NB4 (cell line): ENCODE measurements around the gene UBR2.
"Not testable (repeated sequence)": the region's sequence is repeated elsewhere in the genome, so short reads cannot be mapped to it uniquely, and the experiment has no call there.

Experiments used
- DNase-seq: peaks from one replicate; pipeline ENCODE4 v3.0.0; 2010; ENCODE audit warnings: low read depth
- H3K4me3 ChIP-seq: one replicate; pipeline ENCODE4 v1.5.1; 2011; ENCODE audit warnings: mild to moderate bottlenecking, low read depth, low read length, moderate library complexity
- MAX ChIP-seq: IDR thresholded peaks from 2 replicates; pipeline ENCODE4 v1.6.1; 2011; ENCODE audit warnings: low read depth, low read length
- MYC ChIP-seq: IDR thresholded peaks from 2 replicates; pipeline ENCODE4 v1.6.1; 2011; ENCODE audit warnings: low read depth, low read length
- POLR2A ChIP-seq: IDR thresholded peaks from 2 replicates; pipeline ENCODE4 v1.6.1; 2011; ENCODE audit warnings: mild to moderate bottlenecking; ENCODE audit not compliant: insufficient read length; ENCODE audit errors: extremely low read depth
- TF ChIP-seq, protein P1 (sequence below): IDR thresholded peaks from one replicate; pipeline ENCODE4 v1.5.1; 2012; ENCODE audit warnings: low read depth, low read length

UBR2 gene

DNA sequence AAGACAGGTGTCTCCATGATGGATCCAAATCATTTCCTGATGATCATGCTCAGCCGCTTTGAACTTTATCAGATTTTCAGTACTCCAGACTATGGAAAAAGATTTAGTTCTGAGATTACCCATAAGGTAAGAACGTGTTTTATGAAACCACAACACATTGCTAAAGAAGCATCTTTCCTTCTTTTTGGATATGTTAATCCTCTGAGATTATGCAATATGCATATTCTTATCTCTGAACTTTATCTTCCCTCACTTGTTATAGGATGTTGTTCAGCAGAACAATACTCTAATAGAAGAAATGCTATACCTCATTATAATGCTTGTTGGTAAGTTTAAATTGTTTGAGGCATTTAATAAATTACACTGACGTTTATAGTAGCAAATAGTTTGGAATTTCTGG lies 80.4 kb downstream of the UBR2 start:
- DNase-seq, result no peak
- no peak overlapping the region for H3K4me3 ChIP-seq
- TF ChIP-seq MYC, result no peak
- TF ChIP-seq MAX, result no peak
- TF ChIP-seq, protein P1, sequence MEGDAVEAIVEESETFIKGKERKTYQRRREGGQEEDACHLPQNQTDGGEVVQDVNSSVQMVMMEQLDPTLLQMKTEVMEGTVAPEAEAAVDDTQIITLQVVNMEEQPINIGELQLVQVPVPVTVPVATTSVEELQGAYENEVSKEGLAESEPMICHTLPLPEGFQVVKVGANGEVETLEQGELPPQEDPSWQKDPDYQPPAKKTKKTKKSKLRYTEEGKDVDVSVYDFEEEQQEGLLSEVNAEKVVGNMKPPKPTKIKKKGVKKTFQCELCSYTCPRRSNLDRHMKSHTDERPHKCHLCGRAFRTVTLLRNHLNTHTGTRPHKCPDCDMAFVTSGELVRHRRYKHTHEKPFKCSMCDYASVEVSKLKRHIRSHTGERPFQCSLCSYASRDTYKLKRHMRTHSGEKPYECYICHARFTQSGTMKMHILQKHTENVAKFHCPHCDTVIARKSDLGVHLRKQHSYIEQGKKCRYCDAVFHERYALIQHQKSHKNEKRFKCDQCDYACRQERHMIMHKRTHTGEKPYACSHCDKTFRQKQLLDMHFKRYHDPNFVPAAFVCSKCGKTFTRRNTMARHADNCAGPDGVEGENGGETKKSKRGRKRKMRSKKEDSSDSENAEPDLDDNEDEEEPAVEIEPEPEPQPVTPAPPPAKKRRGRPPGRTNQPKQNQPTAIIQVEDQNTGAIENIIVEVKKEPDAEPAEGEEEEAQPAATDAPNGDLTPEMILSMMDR, result no peak
- TF ChIP-seq POLR2A, result no peak

DNA sequence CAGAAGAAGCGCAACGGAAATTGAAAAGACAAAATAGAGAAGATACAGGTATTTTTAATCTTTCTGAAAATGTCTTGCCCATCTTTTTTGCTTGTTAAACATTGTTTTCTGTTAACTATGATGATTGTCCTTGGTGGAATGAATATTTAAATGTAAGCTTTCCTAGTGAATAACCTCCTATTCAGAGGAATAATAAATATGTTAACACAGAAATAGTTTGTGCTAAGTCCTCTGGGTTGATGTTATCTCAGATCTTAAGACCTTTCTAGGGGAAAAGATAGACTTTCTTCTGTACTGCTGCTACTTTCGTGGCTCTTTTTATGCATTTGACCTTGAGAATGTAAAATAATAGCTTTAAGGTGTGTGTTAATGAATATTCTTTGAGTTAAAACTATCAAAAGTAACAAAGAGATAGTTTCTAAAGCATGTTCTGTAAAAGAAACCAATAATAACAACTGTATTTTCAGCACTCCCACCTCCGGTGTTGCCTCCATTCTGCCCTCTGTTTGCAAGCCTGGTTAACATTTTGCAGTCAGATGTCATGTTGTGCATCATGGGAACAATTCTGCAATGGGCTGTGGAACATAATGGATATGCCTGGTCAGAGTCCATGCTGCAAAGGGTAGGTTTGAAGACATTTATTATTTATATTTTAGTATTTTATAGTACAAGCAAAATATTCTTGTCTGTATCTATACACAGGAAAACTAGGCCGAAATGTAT lies 88.4 kb downstream of the UBR2 start:
- no peak overlapping the region for H3K4me3 ChIP-seq
- DNase-seq, result no peak
- TF ChIP-seq, protein P1, result no peak
- no peak for TF ChIP-seq POLR2A
- TF ChIP-seq MAX, result no peak

- no peak for DNase-seq
- TF ChIP-seq MAX, result no peak
- TF ChIP-seq POLR2A, result no peak
- no peak for TF ChIP-seq MYC
- H3K4me3 ChIP-seq, result no peak overlapping the region
These were observed 90.0 kb downstream of the UBR2 start for GRCh38 chr6:42653851-42654250.

DNA sequence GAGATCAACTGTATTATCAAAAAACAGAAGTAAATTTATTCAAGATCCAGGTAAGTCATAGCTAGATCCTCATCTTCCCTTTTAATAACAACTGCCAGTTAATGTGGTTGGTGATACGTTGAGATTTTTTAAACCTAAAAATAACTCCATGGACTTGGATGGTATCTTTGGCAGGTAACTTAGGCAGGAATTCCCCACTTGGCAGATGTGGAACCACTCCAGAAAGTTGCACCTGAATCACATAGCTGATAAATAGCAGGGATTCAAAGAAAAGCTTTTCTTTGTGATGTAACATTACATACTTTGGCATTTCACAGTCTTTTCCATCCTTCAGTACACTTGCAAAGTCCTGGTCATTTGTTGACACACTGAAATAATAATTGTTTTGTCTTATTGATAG lies 96.0 kb downstream of the UBR2 start:
- TF ChIP-seq POLR2A (no peak), MAX (no peak), MYC (no peak)
- TF ChIP-seq, protein P1, result no peak
- no peak for DNase-seq
- no peak overlapping the region for H3K4me3 ChIP-seq

GRCh38 chr6:42661540-42662153 lies 97.8 kb downstream of the UBR2 start:
- TF ChIP-seq POLR2A, result no peak
- TF ChIP-seq, protein P1, result peak; percentile 84
- DNase-seq, result peak; percentile 82
- H3K4me3 ChIP-seq, result no peak overlapping the region

DNA sequence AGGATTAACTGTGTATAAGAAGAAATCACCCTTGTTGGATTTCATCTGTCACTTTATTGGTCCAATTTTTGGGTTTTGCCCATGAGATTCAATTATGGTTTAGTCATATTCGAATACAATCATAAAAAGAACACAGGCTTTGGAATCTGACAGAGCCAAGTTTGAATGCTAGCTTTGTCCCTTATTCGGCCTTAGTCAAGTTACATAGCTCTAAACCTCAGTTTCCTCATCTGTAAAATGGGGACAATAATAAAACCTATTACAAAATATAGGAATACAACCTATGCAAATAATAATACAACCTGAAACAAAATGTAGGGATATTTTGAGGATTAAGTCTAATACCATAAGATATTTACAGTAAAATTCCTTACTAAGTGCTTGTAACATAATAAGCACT lies 100.9 kb downstream of the UBR2 start:
- TF ChIP-seq MYC, result no peak
- TF ChIP-seq POLR2A, result no peak
- TF ChIP-seq MAX, result no peak
- TF ChIP-seq, protein P1, result no peak
- H3K4me3 ChIP-seq, result no peak overlapping the region
- DNase-seq, result no peak

DNA sequence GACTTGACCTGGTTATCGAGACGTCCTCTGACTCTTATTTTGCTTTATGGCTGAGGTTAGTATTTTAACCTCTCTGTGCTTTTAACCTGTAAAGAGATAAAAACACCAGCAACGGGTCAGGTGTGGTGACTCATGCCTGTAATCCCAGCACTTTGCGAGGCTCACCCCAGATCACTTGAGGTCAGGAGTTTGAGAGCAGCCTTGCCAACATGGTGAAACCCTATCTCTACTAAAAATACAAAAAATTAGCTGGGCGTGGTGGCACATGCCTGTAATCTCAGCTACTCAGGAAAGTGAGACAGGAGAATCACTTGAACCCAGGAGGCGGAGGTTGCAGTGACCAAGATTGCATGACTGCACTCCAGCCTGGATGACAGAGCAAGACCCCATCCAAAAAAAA lies 110.5 kb downstream of the UBR2 start:
- H3K4me3 ChIP-seq, DNase-seq: not testable (repeated sequence)
